ENCODE measurements around the gene ADA.

Gene ADA

GRCh38 chr20:44618318-44618731, 33.2 kb downstream of the ADA start:
- no peak for DNase-seq
- Histone ChIP-seq H3K27ac (no peak overlapping the region), H3K4me3 (ENCODE audit: low read depth, low read length) (no peak overlapping the region), H3K27me3 (replicated peaks) (no peaks in the 10 kb centered on the region), H3K36me3 (replicated peaks) (peaks cover 24% of the 10 kb centered on the region)
- TF ChIP-seq CTCF (IDR thresholded peaks at IDR 0.05; ENCODE audit: low read depth, low read length, missing control alignments) = no peak
- in situ Hi-C loops (cut with HindIII; ENCODE audit: low pct_ligation_motif_present, low sequenced_read_pairs) = no loop called here

GRCh38 chr20:44616604-44616964, 34.9 kb downstream of the ADA start:
- Histone ChIP-seq H3K36me3 (replicated peaks) (peaks cover 18% of the 10 kb centered on the region), H3K27ac (no peak overlapping the region), H3K27me3 (replicated peaks) (no peaks in the 10 kb centered on the region), H3K4me3 (ENCODE audit: low read depth, low read length) (no peak overlapping the region)
- TF ChIP-seq CTCF (IDR thresholded peaks at IDR 0.05; ENCODE audit: low read depth, low read length, missing control alignments) = no peak
- DNase-seq = no peak
- in situ Hi-C loops (cut with HindIII; ENCODE audit: low pct_ligation_motif_present, low sequenced_read_pairs) = no loop called here

- Histone ChIP-seq H3K36me3 (replicated peaks) (peaks cover 15% of the 10 kb centered on the region), H3K27ac (no peak overlapping the region), H3K4me3 (ENCODE audit: low read depth, low read length) (no peak overlapping the region), H3K27me3 (replicated peaks) (no peaks in the 10 kb centered on the region)
- DNase-seq = no peak
- in situ Hi-C loops (cut with HindIII; ENCODE audit: low pct_ligation_motif_present, low sequenced_read_pairs) = no loop called here
- no peak for TF ChIP-seq CTCF (IDR thresholded peaks at IDR 0.05; ENCODE audit: low read depth, low read length, missing control alignments)
Measured at GRCh38 chr20:44615876-44616603, 35.5 kb downstream of the ADA start.

- no peak for DNase-seq
- H3K27me3 ChIP-seq (replicated peaks) = no peaks in the 10 kb centered on the region
- no peak overlapping the region for H3K4me3 ChIP-seq (ENCODE audit: low read depth, low read length)
- TF ChIP-seq CTCF (IDR thresholded peaks at IDR 0.05; ENCODE audit: low read depth, low read length, missing control alignments) = no peak
- H3K27ac ChIP-seq = no peak overlapping the region
- peaks cover 15% of the 10 kb centered on the region for H3K36me3 ChIP-seq (replicated peaks)
- in situ Hi-C loops (cut with HindIII; ENCODE audit: low pct_ligation_motif_present, low sequenced_read_pairs) = no loop called here
Measured at GRCh38 chr20:44615169-44615791, 36.2 kb downstream of the ADA start.

DNA sequence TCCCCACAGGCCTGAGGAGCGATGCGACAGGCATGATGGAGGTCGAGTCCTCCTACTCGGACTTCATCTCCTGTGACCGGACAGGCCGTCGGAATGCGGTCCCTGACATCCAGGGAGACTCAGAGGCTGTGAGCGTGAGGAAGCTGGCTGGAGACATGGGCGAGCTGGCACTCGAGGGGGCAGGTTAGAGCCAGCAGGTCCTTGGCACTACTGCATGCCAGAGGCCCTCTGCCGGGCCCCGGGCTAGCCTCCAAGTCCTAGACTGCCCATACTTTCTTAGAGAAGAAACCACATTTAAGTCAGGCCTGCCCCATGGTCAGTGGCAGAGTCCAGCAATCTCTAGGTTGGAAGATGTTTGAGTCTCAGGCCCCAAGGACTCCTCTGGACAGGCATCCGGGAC, 37.0 kb downstream of the ADA start:
- Histone ChIP-seq H3K4me3 (ENCODE audit: low read depth, low read length) (no peak overlapping the region), H3K27me3 (replicated peaks) (no peaks in the 10 kb centered on the region), H3K27ac (no peak overlapping the region), H3K36me3 (replicated peaks) (peaks cover 13% of the 10 kb centered on the region)
- TF ChIP-seq CTCF (IDR thresholded peaks at IDR 0.05; ENCODE audit: low read depth, low read length, missing control alignments) = no peak
- in situ Hi-C loops (cut with HindIII; ENCODE audit: low pct_ligation_motif_present, low sequenced_read_pairs) = no loop called here
- DNase-seq = no peak

Data from brain microvascular endothelial cell (primary cell).